Neutrophil (primary cell): ENCODE measurements around the gene COL1A1.

Source experiments
- H3K27ac ChIP-seq: fragments of 200-600 bp; sonication (generic); 2 replicates; pipeline ENCODE4 v1.5.1; 2016; ENCODE audit warnings: mild to moderate bottlenecking, moderate library complexity
- H3K27me3 ChIP-seq: fragments of 200-600 bp; sonication (generic); 2 replicates; pipeline ENCODE4 v1.6.0; 2016; ENCODE audit warnings: mild to moderate bottlenecking
- H3K36me3 ChIP-seq: fragments of 200-600 bp; sonication (generic); 2 replicates; pipeline ENCODE4 v1.5.1; 2017
- H3K4me1 ChIP-seq, 2 experiments: fragments of 200-600 bp in 1 of 2; sonication (generic) in 1 of 2; 1 replicate in 1 of 2; 2 replicates in 1 of 2; pipeline versions ENCODE4 v1.5.1 to v1.6.1; 2013 to 2016; ENCODE audit warnings: low read depth in 1 of 2, low read length in 1 of 2, mild to moderate bottlenecking in 1 of 2, moderate library complexity in 1 of 2; ENCODE audit not compliant: control insufficient read depth in 1 of 2, insufficient read depth in 1 of 2
- H3K4me3 ChIP-seq, 2 experiments: fragments of 200-600 bp in 1 of 2; sonication (generic) in 1 of 2; 1 replicate in 1 of 2; 2 replicates in 1 of 2; pipeline ENCODE4 v1.5.1; 2013 to 2016; ENCODE audit warnings: low read depth in 1 of 2, low read length in 1 of 2, mild to moderate bottlenecking in 1 of 2, moderate library complexity in 1 of 2
- H3K9me3 ChIP-seq: fragments of 200-600 bp; sonication (generic); 2 replicates; pipeline ENCODE4 v1.5.1; 2016
- CTCF ChIP-seq: fragments of 200-600 bp; sonication (generic); IDR thresholded peaks from 2 replicates; pipeline ENCODE4 v1.5.1; 2016; ENCODE audit warnings: antibody characterized with exemption

COL1A1 gene

GRCh38 chr17:50181591-50182560, 19.6 kb downstream of the COL1A1 start:
- Histone ChIP-seq H3K4me3 (no peak overlapping the region), H3K27ac (peak overlapping the region; percentile 48), H3K36me3 (no peaks in the 10 kb centered on the region), H3K4me1 (peaks cover 58 to 60% of the 10 kb centered on the region in 2 experiments), H3K27me3 (no peaks in the 10 kb centered on the region), H3K9me3 (no peaks in the 10 kb centered on the region)
- TF ChIP-seq CTCF: no peak

GRCh38 chr17:50181144-50181543, 20.3 kb downstream of the COL1A1 start:
- TF ChIP-seq CTCF: no peak
- Histone ChIP-seq H3K9me3 (no peaks in the 10 kb centered on the region), H3K4me3 (no peak overlapping the region), H3K36me3 (no peaks in the 10 kb centered on the region), H3K4me1 (peaks cover 58 to 60% of the 10 kb centered on the region in 2 experiments), H3K27me3 (no peaks in the 10 kb centered on the region), H3K27ac (peak overlapping the region; percentile 48)

GRCh38 chr17:50180620-50181019, 20.8 kb downstream of the COL1A1 start:
- H3K9me3 ChIP-seq: no peaks in the 10 kb centered on the region
- no peak overlapping the region for H3K4me3 ChIP-seq
- H3K4me1 ChIP-seq: peaks cover 57 to 58% of the 10 kb centered on the region in 2 experiments
- H3K36me3 ChIP-seq: no peaks in the 10 kb centered on the region
- no peak overlapping the region for H3K27ac ChIP-seq
- no peaks in the 10 kb centered on the region for H3K27me3 ChIP-seq
- no peak for TF ChIP-seq CTCF

- no peak for TF ChIP-seq CTCF
- Histone ChIP-seq H3K27ac (no peak overlapping the region), H3K27me3 (no peaks in the 10 kb centered on the region), H3K4me3 (no peak overlapping the region), H3K36me3 (no peaks in the 10 kb centered on the region), H3K4me1 (peaks cover 52 to 53% of the 10 kb centered on the region in 2 experiments), H3K9me3 (no peaks in the 10 kb centered on the region)
Measured at GRCh38 chr17:50180111-50180510, 21.3 kb downstream of the COL1A1 start.

GRCh38 chr17:50177983-50178834, 23.2 kb downstream of the COL1A1 start:
- H3K4me3 ChIP-seq: peak overlapping the region in 1 of 2 experiments; percentile 40
- no peak for TF ChIP-seq CTCF
- H3K36me3 ChIP-seq: no peaks in the 10 kb centered on the region
- H3K27ac ChIP-seq: no peak overlapping the region
- H3K9me3 ChIP-seq: no peaks in the 10 kb centered on the region
- no peaks in the 10 kb centered on the region for H3K27me3 ChIP-seq
- H3K4me1 ChIP-seq: peaks cover 33 to 34% of the 10 kb centered on the region in 2 experiments
